ENCODE data around the gene ASB9. TPM values are rescaled to one million over a fixed set of nuclear protein-coding genes. Genes with fewer than 3 reads are reported as not detected.

Gene ASB9
- total and polyA plus RNA-seq, 2 of the 8 experiments (the other 6 are each of a cell fraction or from before 2014, with no cell fraction given): 0.54 to 1.2 TPM

DNA sequence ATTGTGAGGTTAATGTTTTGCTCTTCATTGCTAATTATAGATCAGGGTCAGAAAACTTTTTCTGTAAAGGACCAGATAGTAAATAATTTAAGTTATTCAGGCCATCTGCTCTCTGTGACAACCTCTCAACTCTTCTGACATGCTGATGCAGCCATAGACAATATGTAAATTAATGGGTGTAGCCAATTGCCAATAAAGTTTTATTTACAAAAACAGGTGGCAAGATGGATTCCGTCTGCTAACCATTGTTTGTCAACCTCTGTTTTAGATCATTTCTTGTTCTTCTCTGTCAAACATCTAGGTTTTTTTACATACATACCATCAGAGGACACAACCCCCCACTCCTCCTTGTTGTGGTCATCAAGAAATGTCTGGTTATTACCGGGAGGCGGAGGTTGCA lies 33.7 kb downstream of the ASB9 start:
- no peak overlapping the region for H4K91ac ChIP-seq (replicated peaks; ENCODE audit: insufficient read length, low read length)
- no peak overlapping the region for H3K27ac ChIP-seq (ENCODE audit: low read depth, low read length)
- no peak overlapping the region for H2AK5ac ChIP-seq (ENCODE audit: low read depth, low read length)
- H3K23ac ChIP-seq (ENCODE audit: insufficient read length): no peak overlapping the region
- no peak overlapping the region for H2AFZ ChIP-seq (ENCODE audit: low read length)
- 100% methylated on average over 3 of the region's 3 CpGs; no CpG with 5 or more reads in 1 of the 2 experiments for WGBS, 2 experiments (ENCODE audit: extremely low coverage in 1 of 2, insufficient coverage in 1 of 2, insufficient read length in 1 of 2, insufficient replicate concordance in 2 of 2, low coverage in 1 of 2, low lambda C conversion rate in 2 of 2, missing lambda C conversion rate in 1 of 2)
- no peak overlapping the region for H3K14ac ChIP-seq (ENCODE audit: insufficient read length)
- H3K79me2 ChIP-seq (ENCODE audit: control insufficient read depth in 1 of 2, insufficient read depth in 2 of 2, low read length in 2 of 2): no peaks in the 10 kb centered on the region
- DNase-seq (ENCODE audit: low read depth in 1 of 2, low spot score in 2 of 2) (no peak), FAIRE-seq (no peak)
- no peak overlapping the region for H3K56ac ChIP-seq (replicated peaks; ENCODE audit: insufficient read length, low read depth, low read length)
- H3K36me3 ChIP-seq (ENCODE audit: control insufficient read depth in 2 of 4, insufficient read depth in 4 of 4, low read length in 3 of 4): no peaks in the 10 kb centered on the region
- H3K18ac ChIP-seq (ENCODE audit: extremely low read depth, low read length): no peak overlapping the region
- TF ChIP-seq SIX5 (IDR thresholded peaks at IDR 0.05; ENCODE audit: low read depth, low read length) (no peak), EGR1 (IDR thresholded peaks at IDR 0.05; ENCODE audit: borderline replicate concordance, low read depth, low read length) (no peak), CHD2 (IDR thresholded peaks at IDR 0.05; ENCODE audit: low read length) (no peak)
- ChIA-PET CTCF (ENCODE audit: partially characterized antibody) (no interaction called here), POLR2A (ENCODE audit: partially characterized antibody) (no interaction called here)
- no peak overlapping the region for H2BK12ac ChIP-seq (ENCODE audit: low read depth, low read length)
- H4K5ac ChIP-seq (ENCODE audit: insufficient read length, low read depth, low read length): no peak overlapping the region
- H3K4me1 ChIP-seq (replicated peaks in 1 of 4; ENCODE audit: control insufficient read depth in 3 of 4, insufficient read depth in 4 of 4, low read length in 3 of 4): no peaks in the 10 kb centered on the region
- H2BK15ac ChIP-seq (ENCODE audit: low read length): no peak overlapping the region
- H3K23me2 ChIP-seq (ENCODE audit: low read depth, low read length): no peaks in the 10 kb centered on the region
- H2BK5ac ChIP-seq (ENCODE audit: low read depth, low read length): no peak overlapping the region
- no peak overlapping the region for H2BK20ac ChIP-seq (ENCODE audit: low read length)
- no peak overlapping the region for H3K4ac ChIP-seq (replicated peaks; ENCODE audit: insufficient read length, low read depth, low read length)
- no peaks in the 10 kb centered on the region for H3K79me1 ChIP-seq (ENCODE audit: low read depth, low read length)
- no peak overlapping the region for H3K9ac ChIP-seq (replicated peaks in 1 of 4; ENCODE audit: extremely low read depth in 1 of 4, low read depth in 3 of 4, low read length in 3 of 4)
- no peaks in the 10 kb centered on the region for H3K27me3 ChIP-seq (replicated peaks in 1 of 4; ENCODE audit: control insufficient read depth in 3 of 4, extremely low read depth in 1 of 4, insufficient read depth in 3 of 4, low read length in 3 of 4)
- no peak overlapping the region for H3K4me3 ChIP-seq (ENCODE audit: extremely low read depth in 1 of 4, insufficient read depth in 2 of 4, low read depth in 3 of 4, low read length in 4 of 4)
- no peaks in the 10 kb centered on the region for H3K9me3 ChIP-seq (ENCODE audit: insufficient read depth in 2 of 2, low read depth in 1 of 2, low read length in 1 of 2)
- no peak overlapping the region for H3K4me2 ChIP-seq (ENCODE audit: insufficient read depth in 1 of 2, low read depth in 2 of 2, low read length in 2 of 2)
- no peak overlapping the region for H2BK120ac ChIP-seq (replicated peaks; ENCODE audit: low read depth, low read length)
- no peaks in the 10 kb centered on the region for H4K20me1 ChIP-seq (replicated peaks in 1 of 2; ENCODE audit: control insufficient read depth in 1 of 2, insufficient read depth in 2 of 2, low read length in 2 of 2)
- H4K8ac ChIP-seq (ENCODE audit: extremely low read depth, insufficient read depth, low read length): no peak overlapping the region
